Karpas-422 (cell line): Measurements from ENCODE around the gene HSBP1. TPM values are rescaled to one million over a fixed set of nuclear protein-coding genes. Genes with fewer than 3 reads are reported as not detected.

Experiments used
- DNase-seq: peaks from one replicate; pipeline ENCODE4 v3.0.0-alpha.2; 2015
- H2AFZ ChIP-seq: fragments of 200-600 bp; sonication (generic); 2 replicates; pipeline ENCODE4 v1.6.1; 2014; ENCODE audit warnings: antibody characterized with exemption, low read length, mixed read lengths
- H3K27ac ChIP-seq: fragments of 200-600 bp; sonication (generic); 2 replicates; pipeline ENCODE4 v1.5.1; 2014; ENCODE audit warnings: mild to moderate bottlenecking, low read length, moderate library complexity
- H3K27me3 ChIP-seq: fragments of 200-600 bp; sonication (generic); 2 replicates; pipeline ENCODE4 v1.6.1; 2014; ENCODE audit warnings: low read length, mixed read lengths
- H3K36me3 ChIP-seq: fragments of 200-600 bp; sonication (generic); 2 replicates; pipeline ENCODE4 v1.6.1; 2014; ENCODE audit warnings: low read length, mixed read lengths; ENCODE audit not compliant: insufficient read depth
- H3K4me1 ChIP-seq: fragments of 200-600 bp; sonication (generic); 2 replicates; pipeline ENCODE4 v1.6.1; 2014; ENCODE audit warnings: mild to moderate bottlenecking, low read length, mixed read lengths
- H3K4me2 ChIP-seq: fragments of 200-600 bp; sonication (generic); 2 replicates; pipeline ENCODE4 v1.6.1; 2014; ENCODE audit warnings: low read length, low read depth, mild to moderate bottlenecking; ENCODE audit not compliant: poor library complexity, severe bottlenecking
- H3K4me3 ChIP-seq: fragments of 200-600 bp; sonication (generic); 2 replicates; pipeline ENCODE4 v1.5.1; 2014; ENCODE audit warnings: mild to moderate bottlenecking, antibody characterized with exemption, low read length, mixed read lengths
- H3K79me2 ChIP-seq: fragments of 200-600 bp; sonication (generic); 2 replicates; pipeline ENCODE4 v1.6.1; 2014; ENCODE audit warnings: mild to moderate bottlenecking, low read length, mixed read lengths
- H3K9ac ChIP-seq: fragments of 200-600 bp; sonication (generic); 2 replicates; pipeline ENCODE4 v1.6.0; 2014; ENCODE audit warnings: low read length
- H3K9me2 ChIP-seq: fragments of 200-600 bp; sonication (generic), shearing (Covaris generic); replicated peaks from 2 replicates; pipeline ENCODE4 v1.6.0; 2014; ENCODE audit warnings: mild to moderate bottlenecking, low read length, moderate library complexity; ENCODE audit not compliant: insufficient read depth
- H3K9me3 ChIP-seq: fragments of 300-700, 200-600 bp; sonication (generic); 2 replicates; pipeline ENCODE4 v1.6.1; 2014; ENCODE audit warnings: low read length, mixed read lengths
- H4K20me1 ChIP-seq: fragments of 200-600 bp; sonication (generic); 2 replicates; pipeline ENCODE4 v1.6.1; 2014; ENCODE audit warnings: mild to moderate bottlenecking, antibody characterized with exemption, low read length, low read depth; ENCODE audit not compliant: insufficient read depth
- total RNA-seq: library from RNA; depleted of rRNA; stranded (reverse); fragments of >200 nt; shearing (Covaris generic); gene quantifications from 2 replicates; pipeline ENCODE4 v1.2.3, GENCODE V29; 2014; ENCODE audit warnings: low replicate concordance

HSBP1 gene
- total RNA-seq, 1 experiment from 2014 or later, result 74.8 TPM

DNA sequence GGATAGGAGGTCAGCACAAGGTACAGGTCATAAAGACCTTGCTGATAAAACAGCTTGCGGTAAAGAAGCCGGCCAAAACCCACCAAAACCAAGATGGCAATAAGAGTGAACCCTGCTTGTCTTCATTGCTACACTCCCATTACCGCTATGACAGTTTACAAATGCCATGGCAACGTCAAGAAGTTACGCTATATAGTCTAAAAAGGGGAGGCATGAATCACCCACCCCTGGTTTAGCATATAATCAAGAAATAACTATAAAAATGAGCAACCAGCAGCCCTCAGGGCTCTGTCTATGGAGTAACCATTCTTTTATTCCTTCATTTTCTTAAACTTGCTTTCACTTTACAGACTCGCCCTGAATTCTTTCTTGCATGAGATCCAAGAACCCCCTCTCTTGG lies 1.0 kb upstream of the HSBP1 start:
- no peaks in the 10 kb centered on the region for H3K27me3 ChIP-seq
- no peak overlapping the region for H3K4me3 ChIP-seq
- peaks cover 11% of the 10 kb centered on the region for H4K20me1 ChIP-seq
- H2AFZ ChIP-seq, result no peak overlapping the region
- DNase-seq, result no peak
- H3K9ac ChIP-seq, result no peak overlapping the region
- no peak overlapping the region for H3K27ac ChIP-seq
- no peaks in the 10 kb centered on the region; the same call in 1 of the 2 replicates for H3K9me2 ChIP-seq
- peaks cover 21% of the 10 kb centered on the region for H3K79me2 ChIP-seq
- H3K4me2 ChIP-seq, result no peak overlapping the region
- peaks cover 19% of the 10 kb centered on the region for H3K4me1 ChIP-seq
- H3K9me3 ChIP-seq, result no peaks in the 10 kb centered on the region
- H3K36me3 ChIP-seq, result peaks cover 17% of the 10 kb centered on the region; the same call in 1 of the 2 replicates

DNA sequence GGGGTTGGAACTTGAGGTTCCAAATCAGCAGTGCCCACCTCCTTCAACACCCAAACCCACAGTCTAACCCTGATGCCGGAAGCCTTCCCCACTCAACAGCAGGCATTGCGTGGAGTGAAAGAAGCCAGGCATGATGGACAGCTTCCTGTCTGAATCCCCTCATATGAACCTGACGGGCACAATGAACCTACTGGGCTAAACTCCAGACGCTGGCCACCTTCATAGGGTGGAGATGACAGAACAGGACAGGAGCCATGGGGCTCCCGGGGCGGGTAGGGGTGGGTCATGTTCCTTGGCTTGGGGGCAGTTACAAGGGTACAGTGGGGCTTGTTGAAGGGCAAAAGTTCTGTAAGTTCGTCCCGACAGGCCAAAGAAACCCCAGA lies 460 bp upstream of the HSBP1 start:
- no peak overlapping the region for H3K9ac ChIP-seq
- DNase-seq, result no peak
- H3K4me3 ChIP-seq, result peak overlapping the region; percentile 94; the same call in 1 of the 2 replicates
- peak overlapping the region; percentile 4; the same call in 1 of the 2 replicates for H2AFZ ChIP-seq
- no peaks in the 10 kb centered on the region for H3K27me3 ChIP-seq
- H3K9me2 ChIP-seq, result no peaks in the 10 kb centered on the region; the same call in 1 of the 2 replicates
- peaks cover 19% of the 10 kb centered on the region for H3K4me1 ChIP-seq
- H3K9me3 ChIP-seq, result no peaks in the 10 kb centered on the region
- peaks cover 11% of the 10 kb centered on the region for H4K20me1 ChIP-seq
- no peak overlapping the region for H3K27ac ChIP-seq
- H3K36me3 ChIP-seq, result peaks cover 22% of the 10 kb centered on the region; the same call in 1 of the 2 replicates
- peaks cover 21% of the 10 kb centered on the region for H3K79me2 ChIP-seq
- H3K4me2 ChIP-seq, result peak overlapping the region; percentile 35

DNA sequence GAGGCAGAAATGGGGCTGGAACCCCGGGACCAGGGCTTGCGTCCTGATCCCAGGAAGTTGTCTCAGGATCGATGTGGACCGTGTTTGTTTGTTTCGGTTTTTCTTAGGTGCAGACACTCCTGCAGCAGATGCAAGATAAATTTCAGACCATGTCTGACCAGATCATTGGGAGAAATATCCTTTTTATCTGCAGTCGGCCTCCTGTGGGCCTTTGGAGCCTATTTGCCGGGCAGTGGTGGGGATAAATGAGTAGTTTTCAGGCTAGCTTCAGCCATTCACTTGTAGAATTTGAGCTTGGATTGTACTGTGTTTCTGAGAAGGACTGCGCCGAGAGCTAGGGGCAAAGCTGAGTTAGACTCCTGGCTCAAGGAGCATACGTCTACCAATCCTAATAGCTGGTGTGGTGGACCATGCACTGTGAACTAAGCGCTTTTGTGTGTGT lies 816 bp downstream of the HSBP1 start:
- H3K9ac ChIP-seq, result peak overlapping the region; percentile 94
- no peaks in the 10 kb centered on the region for H3K9me3 ChIP-seq
- peak overlapping the region; percentile 94 for H3K4me3 ChIP-seq
- peaks cover 21% of the 10 kb centered on the region for H3K79me2 ChIP-seq
- H3K27me3 ChIP-seq, result no peaks in the 10 kb centered on the region
- peaks cover 19% of the 10 kb centered on the region for H3K4me1 ChIP-seq
- H4K20me1 ChIP-seq, result peaks cover 11% of the 10 kb centered on the region
- DNase-seq, result no peak
- no peak overlapping the region for H3K27ac ChIP-seq
- peak overlapping the region; percentile 91 for H3K4me2 ChIP-seq
- peaks cover 29% of the 10 kb centered on the region; the same call in 1 of the 2 replicates for H3K36me3 ChIP-seq
- H2AFZ ChIP-seq, result no peak overlapping the region
- no peaks in the 10 kb centered on the region; the same call in 1 of the 2 replicates for H3K9me2 ChIP-seq

DNA sequence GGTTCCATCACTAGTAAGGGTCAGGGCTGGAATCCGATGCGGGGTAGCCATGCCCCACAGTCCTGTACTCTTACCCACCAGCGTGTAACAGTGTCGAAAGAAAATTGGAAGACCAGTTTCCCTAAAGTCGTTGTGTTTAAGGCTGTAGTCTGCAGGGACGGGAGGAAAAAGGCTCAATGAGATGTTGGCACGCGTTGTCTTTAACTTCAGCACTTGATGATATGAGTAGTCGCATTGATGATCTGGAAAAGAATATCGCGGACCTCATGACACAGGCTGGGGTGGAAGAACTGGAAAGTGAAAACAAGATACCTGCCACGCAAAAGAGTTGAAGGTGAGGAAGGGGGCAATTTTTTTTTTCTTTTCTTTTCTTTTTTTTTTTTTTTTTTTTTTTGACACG lies 1.3 kb downstream of the HSBP1 start:
- H3K9me3 ChIP-seq, result no peaks in the 10 kb centered on the region
- H3K79me2 ChIP-seq, result peaks cover 21% of the 10 kb centered on the region
- H3K4me2 ChIP-seq, result peak overlapping the region; percentile 91
- peaks cover 29% of the 10 kb centered on the region; the same call in 1 of the 2 replicates for H3K36me3 ChIP-seq
- no peak overlapping the region for H2AFZ ChIP-seq
- peak overlapping the region; percentile 94 for H3K9ac ChIP-seq
- peaks cover 19% of the 10 kb centered on the region for H3K4me1 ChIP-seq
- DNase-seq, result no peak
- H3K27me3 ChIP-seq, result no peaks in the 10 kb centered on the region
- H3K4me3 ChIP-seq, result peak overlapping the region; percentile 94
- H4K20me1 ChIP-seq, result peaks cover 11% of the 10 kb centered on the region
- H3K9me2 ChIP-seq, result no peaks in the 10 kb centered on the region; the same call in 1 of the 2 replicates
- H3K27ac ChIP-seq, result no peak overlapping the region

DNA sequence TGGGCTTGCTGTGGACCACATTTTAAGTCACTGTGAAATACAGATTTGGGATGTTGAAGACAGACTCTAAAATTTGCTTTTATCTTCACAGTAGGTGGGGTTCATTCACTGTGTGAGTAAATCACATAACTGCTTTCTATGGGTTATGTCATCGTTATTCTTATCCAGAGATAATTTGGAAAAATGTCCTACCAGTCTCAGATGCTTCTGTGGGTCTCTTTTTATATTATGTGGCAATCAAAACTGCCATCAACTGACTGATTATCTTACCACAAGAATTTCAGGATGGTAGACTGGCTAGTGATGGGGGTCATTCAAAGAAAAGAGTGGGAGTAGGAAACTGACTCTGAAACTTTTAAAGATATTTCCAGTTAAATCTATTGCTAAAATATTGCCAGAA lies 3.1 kb downstream of the HSBP1 start:
- Histone ChIP-seq H3K27ac (no peak overlapping the region), H3K4me1 (peaks cover 18% of the 10 kb centered on the region), H3K9me3 (no peaks in the 10 kb centered on the region), H3K9ac (no peak overlapping the region), H3K27me3 (no peaks in the 10 kb centered on the region), H4K20me1 (peaks cover 11% of the 10 kb centered on the region), H3K4me2 (no peak overlapping the region), H2AFZ (no peak overlapping the region), H3K36me3 (peaks cover 29% of the 10 kb centered on the region; the same call in 1 of the 2 replicates), H3K4me3 (no peak overlapping the region), H3K79me2 (peaks cover 21% of the 10 kb centered on the region), H3K9me2 (no peaks in the 10 kb centered on the region; the same call in 1 of the 2 replicates)
- DNase-seq, result no peak

DNA sequence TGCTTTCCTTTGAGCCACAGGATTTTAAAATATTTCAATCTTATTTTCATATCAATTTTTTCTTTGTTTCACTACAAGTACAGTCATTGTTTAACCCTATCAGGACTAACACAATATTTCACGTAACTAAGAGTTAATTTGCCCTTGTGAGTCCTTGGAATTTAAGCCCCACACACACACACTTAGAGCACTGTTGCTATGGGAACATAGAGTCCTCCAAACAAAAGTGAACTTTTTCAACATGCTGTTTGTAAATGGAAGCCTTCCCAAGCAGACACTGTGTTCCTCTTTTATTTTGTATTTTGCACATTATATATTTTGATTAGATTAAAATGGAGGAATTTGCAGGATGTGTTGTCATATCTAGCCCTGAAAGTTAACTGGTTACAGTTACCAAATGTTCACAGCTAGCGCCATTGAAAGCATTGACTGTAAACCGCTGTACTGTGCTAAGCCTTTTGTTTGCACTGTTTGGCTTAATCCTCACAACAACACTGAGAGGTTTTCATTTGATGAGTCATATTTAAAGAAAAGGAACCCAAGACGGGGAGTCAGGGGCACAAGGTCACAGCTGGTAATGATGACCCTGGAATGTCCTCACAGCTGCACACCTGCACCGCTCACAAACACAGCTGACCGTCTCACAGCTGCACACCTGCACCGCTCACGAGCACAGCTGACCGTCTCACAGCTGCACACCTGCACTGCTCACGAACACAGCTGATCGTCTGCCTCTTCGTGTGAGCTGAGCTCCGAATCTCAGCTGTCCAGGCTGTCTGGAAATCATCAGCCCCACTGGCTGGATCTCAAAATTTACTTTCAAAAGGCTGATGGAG lies 6.3 kb downstream of the HSBP1 start:
- no peak overlapping the region for H3K9ac ChIP-seq
- no peaks in the 10 kb centered on the region for H3K27me3 ChIP-seq
- peaks cover 10% of the 10 kb centered on the region for H3K79me2 ChIP-seq
- H3K4me2 ChIP-seq, result no peak overlapping the region
- H2AFZ ChIP-seq, result no peak overlapping the region
- H3K4me1 ChIP-seq, result peaks cover 2% of the 10 kb centered on the region
- peak; percentile 51 for DNase-seq
- H3K4me3 ChIP-seq, result no peak overlapping the region
- H4K20me1 ChIP-seq, result peaks cover 2% of the 10 kb centered on the region
- no peaks in the 10 kb centered on the region for H3K9me3 ChIP-seq
- no peaks in the 10 kb centered on the region for H3K9me2 ChIP-seq
- H3K36me3 ChIP-seq, result peaks cover 29% of the 10 kb centered on the region; the same call in 1 of the 2 replicates
- H3K27ac ChIP-seq, result no peak overlapping the region

DNA sequence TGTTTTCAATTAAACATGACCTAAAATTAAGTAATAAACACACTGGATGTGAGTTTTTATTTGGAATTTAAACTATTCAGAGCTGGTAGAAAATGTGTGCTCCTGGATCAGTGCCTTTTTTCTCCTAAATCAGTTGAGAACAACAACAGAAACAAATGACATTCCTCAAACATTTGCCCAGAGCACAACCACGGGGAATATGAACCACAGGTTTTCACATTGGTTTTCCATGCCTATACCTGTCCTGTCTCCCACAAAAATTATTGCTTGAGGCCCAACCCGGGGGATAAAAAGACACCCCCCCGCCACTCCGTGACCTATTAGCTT lies 6.8 kb downstream of the HSBP1 start:
- no peaks in the 10 kb centered on the region for H3K9me3 ChIP-seq
- H3K4me3 ChIP-seq, result no peak overlapping the region
- peaks cover 29% of the 10 kb centered on the region; the same call in 1 of the 2 replicates for H3K36me3 ChIP-seq
- no peak overlapping the region for H3K9ac ChIP-seq
- no peak overlapping the region for H3K4me2 ChIP-seq
- no peaks in the 10 kb centered on the region; the same call in 1 of the 2 replicates for H3K4me1 ChIP-seq
- H3K27me3 ChIP-seq, result no peaks in the 10 kb centered on the region
- no peak overlapping the region for H2AFZ ChIP-seq
- H3K27ac ChIP-seq, result no peak overlapping the region
- H3K79me2 ChIP-seq, result peaks cover 6% of the 10 kb centered on the region
- no peaks in the 10 kb centered on the region for H4K20me1 ChIP-seq
- DNase-seq, result no peak
- H3K9me2 ChIP-seq, result no peaks in the 10 kb centered on the region

DNA sequence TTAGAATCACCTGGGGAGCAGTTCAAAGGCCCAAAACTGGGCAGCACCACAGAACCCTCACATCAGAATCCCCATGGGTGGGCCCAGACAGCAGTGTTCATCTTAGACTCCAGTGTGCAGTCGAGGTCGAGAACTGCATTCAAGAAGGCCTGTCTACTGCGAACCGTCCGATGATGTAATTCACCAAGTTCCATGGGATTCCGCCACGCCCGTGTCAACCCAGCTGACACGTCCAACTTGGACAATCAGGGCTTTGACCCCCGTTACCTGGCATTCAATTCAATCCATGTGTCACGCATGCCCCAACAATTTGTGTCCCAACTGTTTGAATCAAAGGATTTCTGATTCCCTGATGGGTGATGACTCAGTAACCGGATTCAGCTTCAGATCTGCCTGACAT lies 9.2 kb downstream of the HSBP1 start:
- no peak overlapping the region for H3K9ac ChIP-seq
- H3K36me3 ChIP-seq, result peaks cover 10% of the 10 kb centered on the region; the same call in 1 of the 2 replicates
- no peaks in the 10 kb centered on the region for H3K27me3 ChIP-seq
- no peak overlapping the region for H3K27ac ChIP-seq
- no peaks in the 10 kb centered on the region for H3K9me2 ChIP-seq
- no peaks in the 10 kb centered on the region for H3K79me2 ChIP-seq
- no peak overlapping the region for H3K4me2 ChIP-seq
- no peaks in the 10 kb centered on the region for H3K9me3 ChIP-seq
- no peak overlapping the region for H2AFZ ChIP-seq
- H4K20me1 ChIP-seq, result no peaks in the 10 kb centered on the region
- H3K4me1 ChIP-seq, result no peaks in the 10 kb centered on the region
- no peak overlapping the region for H3K4me3 ChIP-seq
- no peak for DNase-seq
